Left cardiac atrium (tissue), 4 donors: ENCODE results near the gene PTPRA. TPM values are rescaled to one million over a fixed set of nuclear protein-coding genes. Genes with fewer than 3 reads are reported as not detected.
"Not testable (repeated sequence)": the region's sequence is repeated elsewhere in the genome, so short reads cannot be mapped to it uniquely, and the experiment has no call there.

Experiments used
- ATAC-seq, 2 donors: fragments of 200-7000 bp; cut with Tn5 transposase; one replicate each; pipeline ENCODE4 v1.9.1; 2020; ENCODE audit warnings: mild to moderate bottlenecking in 2 of 2, moderate library complexity in 2 of 2
- DNase-seq: peaks from one replicate; pipeline ENCODE4 v3.0.0-alpha.2; 2020
- intact Hi-C, 2 donors: fragments of 100-400 bp; cut with DNase I; formaldehyde crosslinking; loops; one replicate each; pipeline versions ENCODE4 v1.14.1 to v1.15.1; 2022 to 2023
- total RNA-seq, 2 donors: library from RNA; stranded (reverse); fragmentation: NEBNext Ultra II Directional; extraction: Animal tissue kit (Norgen Biotek cat#: 25700); gene quantifications; one replicate each; pipeline ENCODE4 v1.2.1, GENCODE V29; 2021
- donor health status: DM: no; HTN: yes; CAD: no.
- donor health status: DM: no; HTN: yes; CAD: no; lungs with severe emphysema.
- donor health status: DM: yes; HTN: yes; CAD: no.
- donor health status: Dilated cardiomyopathy.

Gene PTPRA
- total RNA-seq, 2 donors from 2014 or later = 35.4 to 38.6 TPM

DNA sequence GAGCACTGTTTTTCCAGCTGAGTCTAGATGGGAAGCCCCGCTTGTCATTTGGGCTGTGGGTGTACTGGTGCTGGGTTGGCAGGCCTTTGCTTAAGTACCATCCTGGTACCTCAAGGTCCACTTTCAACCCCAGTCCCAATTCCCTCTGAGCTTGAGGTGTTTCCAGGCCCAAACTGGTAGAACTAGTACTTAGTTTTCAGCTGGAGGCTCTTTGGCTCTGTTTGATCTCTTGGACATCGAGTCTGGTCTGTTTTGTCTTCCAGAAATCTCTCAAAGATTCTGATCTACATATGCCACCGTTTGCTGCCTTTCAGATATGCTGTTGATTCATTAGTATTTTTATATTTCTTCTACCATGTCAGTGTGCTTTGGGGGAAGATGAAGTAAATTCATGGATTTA, 108.4 kb downstream of the PTPRA start:
- ATAC-seq (no peak), DNase-seq (no peak)
- intact Hi-C loops = no loop called here

DNA sequence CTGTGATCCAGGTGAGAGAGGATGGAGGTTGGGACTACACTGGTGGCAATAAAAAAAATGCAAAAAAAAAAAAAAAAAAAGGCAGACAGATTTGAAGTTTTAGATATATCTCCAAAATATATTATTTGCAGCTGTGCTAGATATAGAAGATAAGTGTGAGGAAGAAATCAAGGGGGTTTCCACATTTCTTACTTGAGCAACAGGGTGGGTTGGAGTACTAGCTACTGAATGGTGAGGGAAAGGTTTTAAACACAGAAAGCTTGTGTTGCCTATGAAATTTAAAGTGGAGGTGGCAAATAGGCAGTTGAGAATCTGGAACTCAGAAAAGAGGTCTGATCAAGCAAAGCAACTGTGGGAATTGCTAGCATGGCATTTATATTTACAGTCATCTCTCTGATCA, 110.2 kb downstream of the PTPRA start:
- ATAC-seq = no peak
- intact Hi-C loops = no loop called here
- no peak for DNase-seq

DNA sequence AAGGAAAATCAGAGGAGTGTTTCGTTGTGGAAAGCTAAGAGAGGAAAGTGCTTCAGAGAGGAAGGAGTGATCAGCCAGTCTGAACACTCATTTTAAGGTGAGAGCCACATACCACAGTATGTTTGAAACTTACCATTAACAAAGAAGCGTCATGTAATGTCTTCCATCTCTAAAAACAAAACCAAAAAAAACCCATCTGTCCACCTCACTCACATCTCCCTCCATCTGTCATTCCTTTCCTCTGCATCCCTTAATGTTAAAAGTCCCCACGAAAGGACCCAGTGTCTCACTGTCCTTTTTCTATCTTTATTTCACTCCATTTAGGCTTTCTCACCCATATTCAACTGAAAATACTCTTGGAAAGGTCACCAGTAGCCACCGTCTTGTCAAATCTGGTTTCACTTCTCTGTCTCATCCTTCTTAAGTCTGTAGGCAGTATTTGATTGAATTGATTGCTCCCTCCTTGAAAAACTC, 110.8 kb downstream of the PTPRA start:
- DNase-seq (no peak), ATAC-seq (no peak)
- intact Hi-C loops = no loop called here

DNA sequence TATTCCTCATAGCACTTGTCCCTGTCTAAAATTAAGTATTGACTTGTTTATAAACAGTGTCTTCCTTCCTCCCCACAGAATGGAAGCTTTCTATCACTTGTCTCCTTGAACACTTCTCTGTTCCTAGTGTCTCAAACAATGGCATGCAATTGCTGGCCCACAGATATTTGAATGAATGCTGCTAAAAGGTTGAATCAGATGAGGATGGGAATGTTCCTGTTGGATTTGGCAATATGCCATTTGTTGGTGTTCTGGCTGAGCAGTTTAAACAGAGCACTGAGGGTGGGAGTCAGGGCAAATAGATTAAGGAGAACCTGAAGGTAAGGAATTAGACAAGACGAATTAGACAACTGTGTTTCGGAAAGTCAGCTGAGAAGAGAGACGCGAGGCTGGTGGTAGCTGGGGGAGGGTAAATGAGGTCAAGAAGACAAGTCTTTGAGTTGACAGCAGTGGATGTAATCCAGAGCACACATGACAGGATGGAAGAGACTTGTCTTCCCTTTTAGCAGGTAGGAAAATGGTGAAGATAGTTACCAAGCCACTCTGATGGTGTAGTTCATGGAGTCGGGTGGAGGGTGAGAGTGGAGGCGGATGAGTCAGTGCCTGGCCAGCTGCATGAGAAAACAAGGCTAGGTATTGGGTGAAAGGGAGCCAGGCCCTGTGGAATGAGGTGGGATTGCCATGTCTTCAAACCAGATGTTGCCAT, 111.8 kb downstream of the PTPRA start:
- intact Hi-C loops = no loop called here
- ATAC-seq (peak in 1 of 2 donors; percentile 74), DNase-seq (no peak)

- ATAC-seq = peak in 1 of 2 donors; percentile 38
- no peak for DNase-seq
- intact Hi-C loops = no loop called here
Observed at GRCh38 chr20:2986466-2986865, 113.2 kb downstream of the PTPRA start.

- DNase-seq (no peak), ATAC-seq (no peak)
- intact Hi-C loops = no loop called here
Observed at GRCh38 chr20:2987861-2988260, 114.6 kb downstream of the PTPRA start.

GRCh38 chr20:2991532-2991931, 118.3 kb downstream of the PTPRA start:
- intact Hi-C loops = no loop called here

GRCh38 chr20:2993250-2993649, 120.0 kb downstream of the PTPRA start:
- ATAC-seq (no peak), DNase-seq (no peak)
- intact Hi-C loops = no loop called here

More at GRCh38 chr20:2991532-2991931, 118.3 kb downstream of the PTPRA start:
- ATAC-seq (no peak), DNase-seq (no peak)

DNA sequence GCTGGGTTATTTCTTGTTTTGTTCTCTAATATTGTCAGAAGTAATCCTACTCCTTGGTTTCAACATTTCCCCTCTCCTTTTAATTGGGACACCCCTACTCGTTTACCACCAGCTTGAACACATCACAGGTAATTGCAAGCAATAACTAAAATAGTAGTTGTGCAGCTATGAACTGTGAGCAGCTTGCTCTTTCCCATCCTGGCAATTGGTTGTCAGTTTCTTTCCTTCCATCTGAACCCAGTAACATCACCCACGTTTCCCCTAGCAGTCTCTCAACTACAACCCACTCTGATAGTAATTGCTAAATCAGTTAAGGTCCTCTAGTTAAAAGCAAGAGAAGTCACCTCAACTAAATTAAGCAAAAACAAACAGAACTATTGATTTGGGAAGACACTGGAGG, 122.5 kb downstream of the PTPRA start:
- intact Hi-C loops = no loop called here
- ATAC-seq = no peak
- DNase-seq = no peak

GRCh38 chr20:2998728-2999127, 125.4 kb downstream of the PTPRA start:
- no peak for ATAC-seq

DNA sequence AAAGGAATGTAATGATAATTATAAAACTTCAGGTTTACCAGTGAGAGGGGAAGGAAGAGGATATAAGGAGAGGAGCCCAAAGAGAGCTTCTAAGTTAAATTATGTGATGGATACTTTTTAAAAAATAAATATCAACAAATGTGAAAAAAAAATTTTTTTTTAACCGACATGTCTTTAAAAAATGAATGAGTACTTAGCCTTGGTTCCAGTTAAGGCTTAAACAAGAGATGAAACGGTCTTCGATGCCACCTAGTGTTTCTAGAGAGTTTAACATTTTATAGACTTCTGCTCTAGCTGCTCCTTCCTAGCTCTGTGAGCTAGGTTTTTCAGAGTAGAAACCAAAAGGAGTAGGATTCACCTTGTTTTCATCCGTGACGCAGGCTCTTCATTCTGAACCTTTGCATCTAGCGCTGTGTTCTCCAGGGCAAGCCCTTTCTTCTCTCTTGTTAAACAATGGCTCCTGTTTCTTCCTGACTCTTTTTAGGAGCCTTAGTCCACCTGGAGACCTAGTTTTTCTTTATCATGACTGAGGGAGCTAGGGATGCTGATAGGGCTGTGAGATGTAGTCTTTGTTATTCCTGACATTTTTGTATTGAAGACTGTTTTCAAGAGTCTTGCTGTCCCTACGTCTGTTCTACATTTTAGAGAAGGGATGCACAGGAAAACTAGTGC, 127.7 kb downstream of the PTPRA start:
- DNase-seq = no peak
- ATAC-seq = peak; percentile 64 to 82
- intact Hi-C loops = loop anchor here in 1 of 2 donors (10.0 kb wide), 1 partner anchor 246 kb away; no protein-coding TSS in a partner anchor

More at GRCh38 chr20:2998728-2999127, 125.4 kb downstream of the PTPRA start:
- DNase-seq = no peak
- intact Hi-C loops = no loop called here

DNA sequence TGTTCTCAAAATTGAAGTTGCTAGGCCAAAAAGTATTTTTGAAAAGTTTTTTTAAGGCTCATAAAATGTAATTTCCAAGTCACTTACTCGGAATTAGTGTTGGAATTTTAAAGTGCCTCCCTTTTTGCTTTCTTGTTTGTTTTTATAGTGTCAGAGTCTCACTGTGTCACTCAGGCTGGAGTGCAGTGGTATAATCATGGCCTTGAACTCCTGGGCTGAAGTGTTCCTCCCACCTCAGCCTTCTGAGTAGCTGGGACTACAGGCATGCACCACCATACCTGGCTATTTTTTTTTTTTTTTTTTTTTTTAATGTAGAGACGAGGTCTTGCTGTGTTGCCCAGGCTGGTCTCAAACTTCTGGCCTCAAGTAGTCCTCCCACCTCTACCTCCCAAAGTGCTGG, 130.1 kb downstream of the PTPRA start:
- no peak for DNase-seq
- intact Hi-C loops = loop anchor here in 1 of 2 donors (10.0 kb wide), 1 partner anchor 249 kb away; no protein-coding TSS in a partner anchor
- ATAC-seq = no peak

DNA sequence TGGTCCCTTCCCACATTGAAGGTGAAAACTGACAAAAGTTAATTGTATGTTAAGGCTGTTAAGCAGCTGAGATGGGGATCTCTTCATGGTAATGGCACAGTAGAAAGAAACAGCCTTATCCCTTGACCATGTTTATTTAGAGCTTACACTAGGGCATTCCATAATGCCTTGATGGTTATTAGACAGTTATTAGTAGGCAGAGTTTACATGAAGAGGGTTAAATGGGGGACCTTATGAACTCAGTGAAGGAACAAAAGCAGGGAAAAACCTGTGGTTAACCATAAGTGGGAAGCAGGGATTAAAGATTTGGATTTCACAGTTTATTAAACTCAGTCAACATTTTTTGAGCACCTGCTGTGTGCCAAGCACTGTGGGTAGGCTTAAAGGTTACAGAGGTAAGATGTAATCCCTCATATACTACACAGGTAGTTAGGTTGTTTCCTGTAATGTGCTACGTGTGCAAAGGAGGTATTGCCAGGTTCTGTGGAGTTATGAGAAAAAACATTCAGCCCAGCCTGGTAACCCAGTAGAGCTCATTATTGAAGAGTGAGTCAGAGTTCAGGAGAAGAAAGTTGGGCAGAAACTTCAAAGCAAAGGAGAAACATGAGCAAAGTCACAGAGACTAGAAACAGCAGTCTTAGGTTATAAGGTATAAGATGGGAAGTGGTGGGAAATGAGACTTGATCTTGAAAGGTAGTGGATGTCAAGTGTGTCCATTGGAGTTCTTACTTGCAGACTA, 137.9 kb downstream of the PTPRA start:
- DNase-seq (no peak), ATAC-seq (peak in 1 of 2 donors; percentile 84)
- intact Hi-C loops = no loop called here

DNA sequence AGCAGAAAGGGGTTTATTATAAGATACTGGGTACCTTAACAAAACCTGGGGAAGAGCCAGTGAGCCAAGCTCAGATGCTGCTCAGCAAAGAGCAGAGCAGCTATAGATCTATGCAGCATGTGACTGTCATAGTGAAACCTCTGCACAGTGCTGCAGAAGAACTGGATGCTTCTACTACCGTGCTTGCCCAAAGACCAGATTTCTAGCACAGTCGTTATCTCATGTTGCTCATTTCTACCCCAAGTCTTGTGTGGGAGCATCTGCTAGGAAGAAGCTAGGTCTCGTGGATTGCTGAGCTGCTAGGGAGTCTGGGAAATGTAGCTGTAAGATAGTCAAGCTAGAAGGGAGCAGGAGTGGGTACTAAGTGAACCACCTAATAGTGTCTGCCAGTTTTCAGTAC, 138.5 kb downstream of the PTPRA start:
- intact Hi-C loops = no loop called here
- ATAC-seq (peak in 1 of 2 donors; percentile 41), DNase-seq (no peak)

DNA sequence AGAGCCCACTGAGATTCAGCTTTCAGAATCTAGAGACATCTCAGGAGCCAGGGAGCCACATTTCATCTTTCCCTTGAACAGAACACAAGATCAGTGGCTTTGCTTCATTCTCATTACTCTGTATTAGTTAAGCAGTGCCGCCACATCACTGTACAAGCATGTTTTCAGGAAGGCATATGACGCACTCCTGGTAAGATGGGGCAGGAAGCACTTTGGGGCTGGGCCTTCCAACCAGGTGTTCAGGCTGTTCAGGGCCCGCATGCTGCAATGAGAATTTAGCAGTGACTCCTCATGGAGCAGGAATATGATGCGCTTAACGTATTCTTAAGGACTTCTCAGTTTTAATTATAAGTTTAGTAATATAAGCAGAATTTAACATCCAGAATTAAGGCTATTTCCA, 140.5 kb downstream of the PTPRA start:
- intact Hi-C loops = no loop called here
- ATAC-seq (no peak), DNase-seq (no peak)

DNA sequence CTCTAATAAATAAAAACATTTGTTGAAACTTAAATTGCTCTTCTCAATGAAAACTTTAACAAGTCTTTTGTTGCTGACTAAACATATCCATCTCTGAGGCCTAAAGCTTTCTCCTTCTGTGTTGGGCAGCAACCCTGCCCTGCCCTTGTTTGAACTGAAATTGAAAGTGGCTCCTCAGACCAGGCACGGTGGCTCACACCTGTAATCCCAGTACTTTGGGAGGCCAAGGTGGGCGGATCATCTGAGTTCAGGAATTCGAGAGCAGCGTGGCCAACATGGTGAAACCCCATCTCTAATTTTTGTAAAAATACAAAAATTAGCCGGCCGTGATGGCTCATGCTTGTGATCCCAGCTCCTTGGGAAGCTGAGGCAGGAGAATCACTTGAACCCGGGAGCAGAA, 140.9 kb downstream of the PTPRA start:
- ATAC-seq (no peak), DNase-seq (no peak)
- intact Hi-C loops = no loop called here

DNA sequence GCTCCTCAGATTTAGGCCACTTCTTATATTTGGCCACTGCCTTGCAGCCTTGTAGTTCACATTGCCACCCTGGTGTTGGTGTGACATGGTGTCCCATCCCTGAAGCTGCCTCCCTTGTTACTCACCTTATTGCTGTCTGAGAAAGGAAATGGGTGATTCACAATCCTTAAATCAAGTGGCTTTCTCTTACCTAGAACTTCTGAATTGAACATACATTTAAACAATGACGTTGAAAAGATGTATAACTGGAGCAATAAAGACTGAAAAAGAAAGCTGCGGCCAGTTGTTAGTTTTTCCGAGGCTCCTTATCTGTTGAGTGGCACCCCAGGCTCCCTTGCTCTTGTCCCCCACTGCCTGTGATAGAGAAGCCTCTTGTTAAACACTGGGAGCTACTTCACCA, 141.4 kb downstream of the PTPRA start:
- DNase-seq (no peak), ATAC-seq (no peak)
- intact Hi-C loops = no loop called here

DNA sequence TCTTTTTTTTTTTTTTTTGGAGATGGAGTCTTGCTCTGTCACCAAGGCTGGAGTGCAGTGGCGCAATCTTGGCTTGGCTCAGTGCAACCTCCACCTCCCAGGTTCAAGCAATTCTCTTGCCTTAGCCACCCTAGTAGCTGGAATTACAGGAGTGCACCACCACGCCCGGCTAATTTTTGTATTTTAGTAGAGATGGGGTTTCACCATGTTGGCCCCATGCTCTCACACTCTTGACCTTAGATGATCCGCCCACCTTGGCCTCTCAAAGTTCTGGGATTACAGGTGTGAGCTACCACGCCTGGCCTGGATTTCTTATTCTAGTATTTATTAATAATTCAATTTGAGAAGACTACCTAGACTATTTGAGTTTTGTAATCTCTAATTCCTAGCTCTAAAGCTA, 142.0 kb downstream of the PTPRA start:
- ATAC-seq, DNase-seq, intact Hi-C loops: not testable (repeated sequence)

DNA sequence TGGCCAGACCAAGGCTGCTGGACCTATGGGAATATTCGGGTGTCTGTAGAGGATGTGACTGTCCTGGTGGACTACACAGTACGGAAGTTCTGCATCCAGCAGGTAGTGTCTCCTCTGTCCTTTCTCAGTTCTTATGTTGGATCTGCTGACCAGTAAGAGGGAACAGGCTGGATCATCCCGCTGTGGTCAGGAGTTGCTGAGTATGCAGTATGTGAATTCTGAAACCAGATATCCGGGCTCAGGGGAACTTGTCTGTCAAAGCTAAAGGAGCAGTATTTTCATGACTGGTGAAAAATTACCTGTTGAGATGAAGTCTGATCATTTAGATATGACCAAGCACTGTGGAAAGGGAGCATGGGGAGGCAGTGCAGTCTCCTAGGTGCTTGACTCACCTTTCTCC, 148.0 kb downstream of the PTPRA start:
- no peak for DNase-seq
- no peak for ATAC-seq
- intact Hi-C loops = no loop called here

GRCh38 chr20:3021777-3022176, 148.5 kb downstream of the PTPRA start:
- ATAC-seq (no peak), DNase-seq (no peak)
- intact Hi-C loops = no loop called here
